Dendritic cell treated with granulocyte-macrophage colony-stimulating factor and Interleukin-4, amounts not matched to agents 40 ng/mL and 50 ng/mL, for 4 days (primary cell): ENCODE data around the gene SCARB2.
A peak's percentile ranks its signal among the peaks of the same experiment; 100 is the strongest.
"Not testable (repeated sequence)": the region's sequence is repeated elsewhere in the genome, so short reads cannot be mapped to it uniquely, and the experiment has no call there.

ENCODE experiments used
- H3K27ac Mint-ChIP-seq: one replicate; pipeline ENCODE4 v1.8.0; 2022; ENCODE audit warnings: mild to moderate bottlenecking, mixed read lengths
- H3K27me3 Mint-ChIP-seq: one replicate; pipeline ENCODE4 v1.8.0; 2022; ENCODE audit warnings: mild to moderate bottlenecking, mixed read lengths
- H3K36me3 Mint-ChIP-seq: one replicate; pipeline ENCODE4 v1.8.0; 2022; ENCODE audit warnings: low read depth, mixed read lengths
- H3K4me1 Mint-ChIP-seq: one replicate; pipeline ENCODE4 v1.8.0; 2022; ENCODE audit warnings: low read depth, mixed read lengths
- H3K4me3 Mint-ChIP-seq: one replicate; pipeline ENCODE4 v1.8.0; 2022; ENCODE audit warnings: mild to moderate bottlenecking, moderate library complexity, mixed read lengths
- H3K9me3 Mint-ChIP-seq: one replicate; pipeline ENCODE4 v1.8.0; 2022; ENCODE audit warnings: mixed read lengths
- intact Hi-C: fragments of 100-400 bp; cut with micrococcal nuclease; formaldehyde crosslinking; loops from one replicate; pipeline ENCODE4 v1.15.0; 2022

The SCARB2 gene

GRCh38 chr4:76213415-76214176 lies at the start of gene SCARB2:
TSS of gene SCARB2 (minus strand) at chr4:76213824. CDS start at chr4:76213543, 281 bp downstream.
- H3K9me3 Mint-ChIP-seq = no peaks in the 10 kb centered on the region
- peak within 1 kb of the TSS; percentile 93 for H3K4me3 Mint-ChIP-seq
- peaks cover 83% of the 10 kb centered on the region for H3K4me1 Mint-ChIP-seq
- peak within 1 kb of the TSS; percentile 83 for H3K27ac Mint-ChIP-seq
- intact Hi-C loops = loop anchor here (2.0 kb wide), 1 partner anchor 15 kb away; no protein-coding TSS in a partner anchor
- peaks cover 5% of the 10 kb centered on the region for H3K36me3 Mint-ChIP-seq
- no peaks in the 10 kb centered on the region for H3K27me3 Mint-ChIP-seq

GRCh38 chr4:76260571-76260970 lies 46.9 kb upstream of the SCARB2 start:
- intact Hi-C loops = no loop called here
- Mint-ChIP-seq H3K9me3 (no peaks in the 10 kb centered on the region), H3K4me1 (no peaks in the 10 kb centered on the region), H3K4me3 (no peak overlapping the region), H3K36me3 (no peaks in the 10 kb centered on the region), H3K27ac (no peak overlapping the region), H3K27me3 (peaks cover 6% of the 10 kb centered on the region)

DNA sequence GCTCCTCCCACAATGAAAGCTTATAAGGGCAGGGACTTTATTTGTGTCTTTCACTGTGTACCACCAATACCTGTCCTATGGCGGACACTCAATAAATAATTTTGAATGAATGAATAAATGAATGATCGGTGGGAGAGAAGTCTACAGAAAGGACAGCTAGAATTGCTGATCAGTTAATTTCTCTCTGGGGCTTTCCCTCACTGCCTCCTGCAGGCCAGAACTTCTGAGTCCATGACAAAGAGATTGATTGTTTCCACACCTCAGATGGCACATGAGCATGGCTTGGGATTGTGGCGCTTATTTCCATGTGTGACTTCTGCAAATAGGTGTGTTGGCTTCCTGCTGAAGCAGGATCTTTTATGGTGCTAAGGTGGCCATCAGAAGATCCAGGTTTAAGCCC lies 44.2 kb upstream of the SCARB2 start:
- Mint-ChIP-seq H3K9me3 (no peaks in the 10 kb centered on the region), H3K27me3 (peaks cover 23% of the 10 kb centered on the region), H3K27ac (no peak overlapping the region), H3K36me3 (no peaks in the 10 kb centered on the region), H3K4me1 (no peaks in the 10 kb centered on the region), H3K4me3 (no peak overlapping the region)
- intact Hi-C loops = no loop called here

GRCh38 chr4:76256968-76257367 lies 43.3 kb upstream of the SCARB2 start:
- Mint-ChIP-seq H3K9me3 (no peaks in the 10 kb centered on the region), H3K4me3 (no peak overlapping the region), H3K27me3 (peaks cover 32% of the 10 kb centered on the region), H3K27ac (no peak overlapping the region), H3K4me1 (peaks cover under 1% of the 10 kb centered on the region), H3K36me3 (no peaks in the 10 kb centered on the region)
- intact Hi-C loops = no loop called here

DNA sequence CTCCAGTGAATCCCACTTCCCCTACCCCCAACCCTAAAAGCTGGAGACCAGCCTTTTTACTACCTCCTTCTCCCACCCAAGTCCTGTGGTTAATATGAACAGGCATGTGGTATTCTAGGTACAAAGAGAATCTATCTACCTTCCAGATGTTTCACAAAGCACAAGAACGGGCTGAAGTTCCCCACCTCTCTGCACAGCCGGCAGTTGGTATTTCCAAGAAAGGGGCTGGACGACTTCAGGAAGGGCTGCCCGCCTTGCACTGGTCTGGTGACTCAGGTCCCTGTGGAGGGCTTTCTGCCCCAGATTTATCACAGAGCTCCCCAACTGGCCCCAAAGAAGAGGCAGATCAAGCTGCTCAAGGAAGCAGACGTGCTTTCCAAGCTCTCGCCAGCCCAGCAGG lies 42.4 kb upstream of the SCARB2 start:
- Mint-ChIP-seq H3K4me3 (no peak overlapping the region), H3K36me3 (no peaks in the 10 kb centered on the region), H3K27me3 (peaks cover 38% of the 10 kb centered on the region), H3K27ac (no peak overlapping the region), H3K9me3 (no peaks in the 10 kb centered on the region), H3K4me1 (peaks cover 10% of the 10 kb centered on the region)
- intact Hi-C loops = no loop called here

DNA sequence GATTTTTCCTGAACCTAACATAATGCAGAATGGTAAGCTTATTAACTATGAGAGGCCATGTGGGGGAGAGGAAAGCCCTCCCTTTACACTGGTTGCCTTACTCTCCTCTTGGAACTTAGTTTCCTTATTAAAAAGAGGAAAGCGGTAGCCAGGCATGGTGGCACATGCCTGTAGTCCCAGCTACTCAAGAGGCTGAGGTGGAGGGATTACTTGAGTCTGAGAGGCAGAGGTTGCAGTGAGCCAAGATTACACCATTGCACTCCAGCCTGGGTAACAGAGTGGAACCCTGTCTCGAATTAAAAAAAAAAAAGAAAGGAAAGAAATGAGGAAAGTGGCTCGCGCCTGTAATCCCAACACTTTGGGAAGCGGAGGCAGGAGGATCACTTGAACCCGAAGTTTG lies 39.9 kb upstream of the SCARB2 start:
- Mint-ChIP-seq H3K27me3 (peaks cover 59% of the 10 kb centered on the region), H3K4me1 (peaks cover 14% of the 10 kb centered on the region), H3K27ac (no peak overlapping the region), H3K4me3 (no peak overlapping the region), H3K9me3 (no peaks in the 10 kb centered on the region), H3K36me3 (no peaks in the 10 kb centered on the region)
- intact Hi-C loops = no loop called here

GRCh38 chr4:76252271-76252653 lies 38.6 kb upstream of the SCARB2 start:
- H3K4me1 Mint-ChIP-seq = peaks cover 14% of the 10 kb centered on the region
- peak overlapping the region; percentile 20 for H3K27ac Mint-ChIP-seq
- H3K36me3 Mint-ChIP-seq = no peaks in the 10 kb centered on the region
- H3K27me3 Mint-ChIP-seq = peaks cover 62% of the 10 kb centered on the region
- H3K9me3 Mint-ChIP-seq = no peaks in the 10 kb centered on the region
- H3K4me3 Mint-ChIP-seq = no peak overlapping the region
- intact Hi-C loops = no loop called here

DNA sequence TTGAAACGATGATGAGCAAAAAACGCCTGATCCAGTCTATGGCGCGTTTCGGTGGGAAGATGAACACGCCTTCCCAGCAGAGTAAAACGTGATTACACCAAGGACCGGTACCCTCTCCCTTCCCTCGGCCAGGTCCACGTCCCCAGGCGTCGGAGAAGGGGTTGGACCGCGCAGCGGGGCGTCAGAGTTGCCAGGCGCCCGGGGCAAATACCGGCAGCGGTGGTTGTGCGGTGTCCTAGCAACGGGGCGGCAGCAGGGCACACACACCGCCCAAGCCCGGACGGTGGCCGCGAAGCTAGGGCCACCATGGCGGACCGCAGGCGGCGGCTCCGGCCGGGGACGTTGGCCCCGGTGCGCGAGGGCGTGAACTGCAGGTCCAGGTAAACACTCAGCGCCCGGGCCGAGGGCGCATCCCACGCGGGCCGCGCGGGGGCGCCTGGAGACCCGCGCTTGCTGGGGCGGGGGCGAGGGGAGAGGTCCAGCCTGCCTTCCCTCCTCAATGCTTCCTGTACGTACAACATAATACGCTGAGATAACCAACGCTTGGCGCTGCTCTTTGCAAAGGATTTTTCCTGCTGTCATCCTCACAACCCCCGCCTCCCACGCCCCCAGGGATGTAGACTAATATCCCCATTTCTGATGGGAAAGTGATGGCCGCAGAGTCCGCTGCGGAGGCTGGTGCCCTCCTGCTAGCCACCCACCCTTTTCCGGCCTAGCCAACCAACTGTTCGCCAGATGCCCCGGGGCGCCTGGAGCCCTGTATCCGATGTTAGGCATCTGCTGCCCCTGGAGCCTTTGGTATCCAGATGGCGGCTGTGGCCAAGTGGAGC lies 38.0 kb upstream of the SCARB2 start, which contains the start of gene FAM47E:
Gene FAM47E (plus strand): TSS at position 281 of the 830 bp plus-strand sequence. CDS start 26 bp downstream, at position 307.
- Mint-ChIP-seq H3K4me1 (peaks cover 14% of the 10 kb centered on the region), H3K27ac (peak within 1 kb of the TSS; percentile 20), H3K27me3 (peaks cover 64% of the 10 kb centered on the region), H3K36me3 (no peaks in the 10 kb centered on the region), H3K9me3 (no peaks in the 10 kb centered on the region), H3K4me3 (peak within 1 kb of the TSS; percentile 79)
- intact Hi-C loops = no loop called here

DNA sequence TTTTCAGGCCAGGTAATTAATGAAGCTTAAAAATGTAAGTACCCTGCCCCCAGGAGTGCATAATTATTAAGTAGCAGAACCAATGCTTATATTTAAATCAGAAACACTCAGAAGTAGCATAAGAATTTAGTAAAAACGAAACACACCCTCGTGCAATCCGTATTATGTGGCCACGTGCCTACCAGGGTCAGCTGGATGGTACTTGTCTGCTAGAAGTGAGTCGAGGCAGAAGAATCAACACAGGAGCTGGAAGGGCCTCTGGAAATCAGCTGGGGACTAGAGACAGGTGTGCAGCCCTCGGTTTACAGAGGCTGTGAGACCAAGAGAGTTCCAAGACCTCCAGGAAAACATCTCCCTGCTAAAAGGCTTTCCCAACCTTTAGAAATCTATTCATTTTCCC lies 37.3 kb upstream of the SCARB2 start:
- Mint-ChIP-seq H3K4me1 (peaks cover 14% of the 10 kb centered on the region), H3K9me3 (no peaks in the 10 kb centered on the region), H3K4me3 (peak overlapping the region; percentile 79), H3K36me3 (no peaks in the 10 kb centered on the region), H3K27me3 (peaks cover 62% of the 10 kb centered on the region), H3K27ac (peak overlapping the region; percentile 20)
- intact Hi-C loops = no loop called here

GRCh38 chr4:76246852-76247251 lies 33.2 kb upstream of the SCARB2 start:
- Mint-ChIP-seq H3K4me3 (no peak overlapping the region), H3K36me3 (no peaks in the 10 kb centered on the region), H3K27ac (no peak overlapping the region), H3K9me3 (no peaks in the 10 kb centered on the region), H3K4me1 (peaks cover 12% of the 10 kb centered on the region), H3K27me3 (peaks cover 36% of the 10 kb centered on the region)
- intact Hi-C loops = no loop called here

DNA sequence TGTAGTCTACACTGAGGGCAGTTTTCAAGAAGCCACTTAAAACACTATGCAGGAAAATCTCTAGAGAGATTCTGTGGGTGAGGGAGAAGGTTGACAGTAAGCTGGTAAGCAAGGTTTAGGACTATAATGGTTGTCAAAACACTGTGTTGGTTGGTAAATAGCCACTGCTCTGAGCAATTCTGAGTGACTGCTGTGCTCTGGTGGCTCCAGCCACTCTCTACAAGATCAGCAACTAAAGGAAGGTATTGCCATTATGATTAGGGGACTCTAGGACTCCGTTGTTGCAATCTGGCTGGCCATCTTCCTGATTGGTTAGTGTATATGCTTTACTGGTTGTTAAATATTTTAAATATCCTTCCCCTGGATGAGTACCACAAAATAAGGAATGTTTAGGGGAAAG lies 32.4 kb upstream of the SCARB2 start:
- peaks cover 29% of the 10 kb centered on the region for H3K27me3 Mint-ChIP-seq
- intact Hi-C loops = no loop called here
- no peaks in the 10 kb centered on the region for H3K36me3 Mint-ChIP-seq
- H3K4me1 Mint-ChIP-seq = peaks cover 3% of the 10 kb centered on the region
- H3K9me3 Mint-ChIP-seq = peaks cover under 1% of the 10 kb centered on the region
- H3K4me3 Mint-ChIP-seq = no peak overlapping the region
- H3K27ac Mint-ChIP-seq = no peak overlapping the region

- H3K4me3 Mint-ChIP-seq, H3K27ac Mint-ChIP-seq, intact Hi-C loops, H3K4me1 Mint-ChIP-seq, H3K36me3 Mint-ChIP-seq: not testable (repeated sequence)
- Mint-ChIP-seq H3K27me3 (peaks cover 10% of the 10 kb centered on the region), H3K9me3 (peaks cover 17% of the 10 kb centered on the region)
Measured at GRCh38 chr4:76243877-76244276, 30.3 kb upstream of the SCARB2 start.

GRCh38 chr4:76240236-76240635 lies 26.6 kb upstream of the SCARB2 start:
- peaks cover 1% of the 10 kb centered on the region for H3K27me3 Mint-ChIP-seq
- intact Hi-C loops = no loop called here
- H3K36me3 Mint-ChIP-seq = no peaks in the 10 kb centered on the region
- no peak overlapping the region for H3K4me3 Mint-ChIP-seq
- H3K4me1 Mint-ChIP-seq = no peaks in the 10 kb centered on the region
- H3K27ac Mint-ChIP-seq = no peak overlapping the region
- peaks cover 27% of the 10 kb centered on the region for H3K9me3 Mint-ChIP-seq

DNA sequence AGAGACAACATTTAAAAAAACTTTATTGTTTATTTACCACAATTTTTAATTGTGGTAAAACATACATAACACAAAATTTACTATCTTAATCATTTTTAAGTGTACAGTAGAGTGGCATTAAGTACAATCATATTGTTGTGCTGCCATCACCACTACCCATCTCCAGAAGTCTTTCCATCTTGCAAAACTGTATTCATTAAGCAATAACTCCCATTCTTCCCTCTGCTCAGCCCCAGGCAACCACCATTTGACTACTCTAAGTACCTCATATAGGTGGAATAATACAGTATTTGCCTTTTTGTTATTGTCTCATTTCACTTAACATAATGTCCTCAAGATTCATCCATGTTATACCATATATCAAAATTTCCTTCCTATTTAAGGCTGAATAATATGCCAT lies 25.1 kb upstream of the SCARB2 start:
- Mint-ChIP-seq H3K4me3 (no peak overlapping the region), H3K27ac (no peak overlapping the region), H3K4me1 (no peaks in the 10 kb centered on the region), H3K9me3 (peaks cover 35% of the 10 kb centered on the region), H3K36me3 (no peaks in the 10 kb centered on the region), H3K27me3 (peaks cover 1% of the 10 kb centered on the region)
- intact Hi-C loops = no loop called here
